Measurements from ENCODE around the gene PHTF1. TPM values are rescaled to one million over a fixed set of nuclear protein-coding genes. Genes with fewer than 3 reads are reported as not detected.

PHTF1 gene
- total RNA-seq, 2 donors from 2014 or later: 12.9 to 16.2 TPM

GRCh38 chr1:113787663-113788062 is 28.4 kb upstream of the PHTF1 start:
- ATAC-seq (replicated peaks in 1 of 2) (no peak), DNase-seq (no peak)
- Mint-ChIP-seq H3K27me3 (ENCODE audit: low read depth) (no peaks in the 10 kb centered on the region), H3K4me1 (ENCODE audit: low read depth) (peaks cover 59% of the 10 kb centered on the region), H3K36me3 (ENCODE audit: insufficient read depth in 2 of 2) (peaks cover 2 to 9% of the 10 kb centered on the region in 2 donors), H3K27ac (peak overlapping the region; percentile 90), H3K4me3 (peak overlapping the region in 1 of 2 donors; percentile 73), H3K9me3 (no peaks in the 10 kb centered on the region)

- Mint-ChIP-seq H3K4me3 (peak overlapping the region in 1 of 2 donors; percentile 56), H3K9me3 (no peaks in the 10 kb centered on the region), H3K36me3 (ENCODE audit: insufficient read depth in 2 of 2) (peaks cover 2 to 6% of the 10 kb centered on the region in 2 donors), H3K27me3 (ENCODE audit: low read depth) (no peaks in the 10 kb centered on the region), H3K4me1 (ENCODE audit: low read depth) (peaks cover 50% of the 10 kb centered on the region), H3K27ac (peak overlapping the region; percentile 87)
- ATAC-seq (replicated peaks in 1 of 2): no peak
- no peak for DNase-seq
Measured at GRCh38 chr1:113786069-113786468, 26.8 kb upstream of the PHTF1 start.

GRCh38 chr1:113784104-113784779 is 25.0 kb upstream of the PHTF1 start:
- no peaks in the 10 kb centered on the region for H3K9me3 Mint-ChIP-seq
- peak; percentile 75 to 80 for ATAC-seq (replicated peaks in 1 of 2)
- H3K4me3 Mint-ChIP-seq: peak overlapping the region; percentile 79 to 97

GRCh38 chr1:113783254-113784103 is 24.2 kb upstream of the PHTF1 start:
- Mint-ChIP-seq H3K27me3 (ENCODE audit: low read depth) (no peaks in the 10 kb centered on the region), H3K4me3 (peak overlapping the region; percentile 79 to 97), H3K27ac (peak overlapping the region; percentile 100), H3K9me3 (peaks cover 2 to 3% of the 10 kb centered on the region in 2 donors), H3K36me3 (ENCODE audit: insufficient read depth in 2 of 2) (peaks cover 5 to 7% of the 10 kb centered on the region in 2 donors), H3K4me1 (ENCODE audit: low read depth) (peaks cover 34% of the 10 kb centered on the region)
- ATAC-seq (replicated peaks in 1 of 2) (peak; percentile 83 to 87), DNase-seq (peak; percentile 42 to 49)

More at GRCh38 chr1:113784104-113784779, 25.0 kb upstream of the PHTF1 start:
- DNase-seq: peak; percentile 17 to 34
- H3K27ac Mint-ChIP-seq: peak overlapping the region; percentile 100
- peaks cover 36% of the 10 kb centered on the region for H3K4me1 Mint-ChIP-seq (ENCODE audit: low read depth)
- no peaks in the 10 kb centered on the region for H3K27me3 Mint-ChIP-seq (ENCODE audit: low read depth)
- peaks cover 2 to 3% of the 10 kb centered on the region in 2 donors for H3K36me3 Mint-ChIP-seq (ENCODE audit: insufficient read depth in 2 of 2)

GRCh38 chr1:113782406-113782805 is 23.1 kb upstream of the PHTF1 start:
- no peak for DNase-seq
- Mint-ChIP-seq H3K9me3 (peaks cover 3% of the 10 kb centered on the region in 2 donors), H3K27ac (no peak overlapping the region), H3K4me3 (peak overlapping the region in 1 of 2 donors; percentile 97), H3K27me3 (ENCODE audit: low read depth) (no peaks in the 10 kb centered on the region), H3K36me3 (ENCODE audit: insufficient read depth in 2 of 2) (peaks cover 3 to 4% of the 10 kb centered on the region in 2 donors), H3K4me1 (ENCODE audit: low read depth) (peaks cover 23% of the 10 kb centered on the region)
- ATAC-seq (replicated peaks in 1 of 2): no peak

GRCh38 chr1:113780374-113781146 is 21.3 kb upstream of the PHTF1 start:
- ATAC-seq (replicated peaks in 1 of 2) (no peak), DNase-seq (no peak)
- H3K4me3 Mint-ChIP-seq: no peak overlapping the region
- peaks cover 6 to 9% of the 10 kb centered on the region in 2 donors for H3K36me3 Mint-ChIP-seq (ENCODE audit: insufficient read depth in 2 of 2)
- H3K9me3 Mint-ChIP-seq: peaks cover 3% of the 10 kb centered on the region in 2 donors
- no peaks in the 10 kb centered on the region for H3K27me3 Mint-ChIP-seq (ENCODE audit: low read depth)
- no peak overlapping the region for H3K27ac Mint-ChIP-seq
- peaks cover 5% of the 10 kb centered on the region for H3K4me1 Mint-ChIP-seq (ENCODE audit: low read depth)

GRCh38 chr1:113779542-113779941 is 20.3 kb upstream of the PHTF1 start:
- no peak for DNase-seq
- peaks cover 3% of the 10 kb centered on the region in 2 donors for H3K9me3 Mint-ChIP-seq
- no peak overlapping the region for H3K4me3 Mint-ChIP-seq
- peak overlapping the region; percentile 80 for H3K27ac Mint-ChIP-seq
- no peak for ATAC-seq (replicated peaks in 1 of 2)
- no peaks in the 10 kb centered on the region for H3K27me3 Mint-ChIP-seq (ENCODE audit: low read depth)
- H3K4me1 Mint-ChIP-seq (ENCODE audit: low read depth): no peaks in the 10 kb centered on the region
- H3K36me3 Mint-ChIP-seq (ENCODE audit: insufficient read depth in 2 of 2): peaks cover 6 to 10% of the 10 kb centered on the region in 2 donors

- Mint-ChIP-seq H3K4me3 (no peak overlapping the region), H3K4me1 (ENCODE audit: low read depth) (no peaks in the 10 kb centered on the region), H3K36me3 (ENCODE audit: insufficient read depth in 2 of 2) (peaks cover 6 to 16% of the 10 kb centered on the region in 2 donors), H3K9me3 (peaks cover 3% of the 10 kb centered on the region in 2 donors), H3K27ac (no peak overlapping the region), H3K27me3 (ENCODE audit: low read depth) (no peaks in the 10 kb centered on the region)
- no peak for ATAC-seq (replicated peaks in 1 of 2)
- DNase-seq: no peak
Measured at GRCh38 chr1:113777561-113777960, 18.3 kb upstream of the PHTF1 start.

GRCh38 chr1:113770031-113770430 is 10.7 kb upstream of the PHTF1 start:
- no peak overlapping the region for H3K4me3 Mint-ChIP-seq
- peaks cover 20% of the 10 kb centered on the region for H3K4me1 Mint-ChIP-seq (ENCODE audit: low read depth)
- H3K27ac Mint-ChIP-seq: no peak overlapping the region
- H3K9me3 Mint-ChIP-seq: no peaks in the 10 kb centered on the region
- H3K36me3 Mint-ChIP-seq (ENCODE audit: insufficient read depth in 2 of 2): peaks cover 5 to 14% of the 10 kb centered on the region in 2 donors
- ATAC-seq (replicated peaks in 1 of 2) (no peak), DNase-seq (no peak)
- H3K27me3 Mint-ChIP-seq (ENCODE audit: low read depth): no peaks in the 10 kb centered on the region

GRCh38 chr1:113769601-113769970 is 10.3 kb upstream of the PHTF1 start:
- Mint-ChIP-seq H3K27ac (no peak overlapping the region), H3K27me3 (ENCODE audit: low read depth) (no peaks in the 10 kb centered on the region), H3K9me3 (no peaks in the 10 kb centered on the region), H3K36me3 (ENCODE audit: insufficient read depth in 2 of 2) (peaks cover 5 to 14% of the 10 kb centered on the region in 2 donors), H3K4me3 (no peak overlapping the region), H3K4me1 (ENCODE audit: low read depth) (peaks cover 24% of the 10 kb centered on the region)
- no peak for DNase-seq
- no peak for ATAC-seq (replicated peaks in 1 of 2)

GRCh38 chr1:113768916-113769600 is 9.8 kb upstream of the PHTF1 start:
- Mint-ChIP-seq H3K9me3 (no peaks in the 10 kb centered on the region), H3K27me3 (ENCODE audit: low read depth) (no peaks in the 10 kb centered on the region), H3K27ac (peak overlapping the region; percentile 8), H3K4me3 (peak overlapping the region in 1 of 2 donors; percentile 2), H3K36me3 (ENCODE audit: insufficient read depth in 2 of 2) (peaks cover 5 to 13% of the 10 kb centered on the region in 2 donors), H3K4me1 (ENCODE audit: low read depth) (peaks cover 24% of the 10 kb centered on the region)
- no peak for DNase-seq
- no peak for ATAC-seq (replicated peaks in 1 of 2)

All from activated T-cell treated with anti-CD3 and anti-CD28 coated beads, Interleukin-2, amount 50 U/mL, for 72 hours (primary cell).